Esophagus squamous epithelium (tissue), 5 donors: ENCODE data around the gene SMIM8. TPM values are rescaled to one million over a fixed set of nuclear protein-coding genes. Genes with fewer than 3 reads are reported as not detected.

ENCODE experiments used
- DNase-seq: peaks from one replicate; lab custom pipeline; 2025; lab: John Stamatoyannopoulos, UW
- H3K27ac ChIP-seq, 4 donors: fragments of 200-600 bp; sonication (generic); one replicate each; pipeline ENCODE4 v1.5.1; 2016 to 2019; ENCODE audit warnings: mild to moderate bottlenecking in 1 of 4
- H3K27me3 ChIP-seq, 4 donors: fragments of 200-600 bp; sonication (generic); 1 replicate in 3 of 4; 2 replicates in 1 of 4; pipeline versions ENCODE4 v1.5.1 to v1.6.0; 2017 to 2021; ENCODE audit warnings: antibody characterized with exemption in 1 of 4
- H3K36me3 ChIP-seq, 3 donors: fragments of 200-600 bp; sonication (generic); one replicate each; pipeline ENCODE4 v1.5.1; 2016 to 2019
- H3K4me1 ChIP-seq, 3 donors: fragments of 200-600 bp; sonication (generic); one replicate each; pipeline ENCODE4 v1.5.1; 2017 to 2019
- H3K4me3 ChIP-seq, 4 donors: fragments of 200-600 bp; sonication (generic); 1 replicate in 3 of 4; 2 replicates in 1 of 4; pipeline ENCODE4 v1.5.1; 2016 to 2019; ENCODE audit warnings: mild to moderate bottlenecking in 2 of 4, moderate library complexity in 1 of 4
- H3K9me3 ChIP-seq, 3 donors: fragments of 200-600 bp; sonication (generic); one replicate each; pipeline ENCODE4 v1.5.1; 2016 to 2019
- POLR2A ChIP-seq, 4 donors: fragments of 450-650 bp; IDR thresholded peaks; one replicate each; pipeline ENCODE4 v1.6.1; 2017; ENCODE audit warnings: antibody characterized with exemption in 4 of 4, mild to moderate bottlenecking in 4 of 4, moderate library complexity in 3 of 4
- WGBS, 2 donors: methylation state at CpG; one replicate each; pipeline ENCODE4 v1.1.5; 2018; 5-methylcytosine and 5-hydroxymethylcytosine counted together
- intact Hi-C: fragments of 100-400 bp; cut with DNase I; formaldehyde crosslinking; loops from one replicate; pipeline ENCODE4 v1.15.0; 2022
- total RNA-seq, 4 donors: library from RNA; depleted of rRNA; stranded (reverse); fragments of >200 nt; gene quantifications; one replicate each; pipeline ENCODE4 v1.1.0, GENCODE V29; 2016
- TF ChIP-seq, protein P1 (sequence below), 6 experiments: fragments of 450-650 bp in 4 of 6; fragments of 200-600 bp in 2 of 6; sonication (generic) in 2 of 6; IDR thresholded peaks; one replicate each; pipeline ENCODE4 v1.5.1; 2016 to 2019; ENCODE audit warnings: antibody characterized with exemption in 6 of 6, mild to moderate bottlenecking in 4 of 6, moderate library complexity in 4 of 6
- donor health status: DM: yes; HTN: yes; CAD: no.

SMIM8 gene
- total RNA-seq, 4 donors from 2014 or later: 2.3 to 6.3 (median 4.5) TPM

DNA sequence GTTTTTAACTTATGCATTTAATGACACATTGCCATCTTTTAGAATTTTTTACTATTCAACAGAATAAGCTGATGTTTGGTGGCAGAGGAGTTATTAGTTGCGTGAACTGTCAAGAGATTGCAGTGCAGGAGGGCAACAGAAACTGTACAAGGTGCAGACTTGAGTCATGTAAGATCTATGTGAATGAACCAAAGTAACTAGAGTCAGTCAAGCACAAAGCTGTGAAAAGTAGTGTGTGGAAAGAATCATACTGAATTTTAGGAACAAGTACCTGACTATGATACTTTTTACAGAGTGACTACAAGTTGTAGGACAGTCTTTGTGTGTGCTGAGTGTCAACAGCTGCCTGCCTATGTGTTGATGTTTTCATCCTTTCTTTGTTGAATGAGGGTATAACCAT is 19.5 kb downstream of the SMIM8 start:
- 94 to 95% methylated on average over 1 of the region's 1 CpG for WGBS, 2 donors

DNA sequence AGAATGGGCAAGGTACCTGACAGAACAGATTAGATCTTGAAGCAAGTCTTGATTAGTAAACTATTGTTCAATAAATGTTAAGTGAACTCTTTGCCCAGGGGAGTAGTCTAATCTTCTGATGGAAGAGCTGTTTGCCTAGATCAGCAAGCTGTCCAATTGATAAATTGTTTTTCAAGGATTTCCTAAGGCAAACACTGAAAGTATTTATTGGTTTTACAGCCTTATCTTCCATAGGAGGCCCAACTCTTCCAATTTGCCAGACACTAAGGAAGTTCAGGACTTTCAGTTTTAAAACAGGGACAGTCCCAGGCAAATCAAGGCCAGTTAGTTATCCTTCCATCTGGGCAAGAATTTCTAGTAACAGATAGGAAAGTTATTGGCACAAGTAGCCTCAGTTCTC is 20.4 kb downstream of the SMIM8 start:
- no peak for TF ChIP-seq POLR2A (IDR thresholded peaks at IDR 0.05)
- TF ChIP-seq, protein P1, sequence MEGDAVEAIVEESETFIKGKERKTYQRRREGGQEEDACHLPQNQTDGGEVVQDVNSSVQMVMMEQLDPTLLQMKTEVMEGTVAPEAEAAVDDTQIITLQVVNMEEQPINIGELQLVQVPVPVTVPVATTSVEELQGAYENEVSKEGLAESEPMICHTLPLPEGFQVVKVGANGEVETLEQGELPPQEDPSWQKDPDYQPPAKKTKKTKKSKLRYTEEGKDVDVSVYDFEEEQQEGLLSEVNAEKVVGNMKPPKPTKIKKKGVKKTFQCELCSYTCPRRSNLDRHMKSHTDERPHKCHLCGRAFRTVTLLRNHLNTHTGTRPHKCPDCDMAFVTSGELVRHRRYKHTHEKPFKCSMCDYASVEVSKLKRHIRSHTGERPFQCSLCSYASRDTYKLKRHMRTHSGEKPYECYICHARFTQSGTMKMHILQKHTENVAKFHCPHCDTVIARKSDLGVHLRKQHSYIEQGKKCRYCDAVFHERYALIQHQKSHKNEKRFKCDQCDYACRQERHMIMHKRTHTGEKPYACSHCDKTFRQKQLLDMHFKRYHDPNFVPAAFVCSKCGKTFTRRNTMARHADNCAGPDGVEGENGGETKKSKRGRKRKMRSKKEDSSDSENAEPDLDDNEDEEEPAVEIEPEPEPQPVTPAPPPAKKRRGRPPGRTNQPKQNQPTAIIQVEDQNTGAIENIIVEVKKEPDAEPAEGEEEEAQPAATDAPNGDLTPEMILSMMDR (IDR thresholded peaks at IDR 0.05): no peak
- Histone ChIP-seq H3K4me1 (no peaks in the 10 kb centered on the region), H3K27ac (no peak overlapping the region), H3K27me3 (no peaks in the 10 kb centered on the region), H3K36me3 (no peaks in the 10 kb centered on the region), H3K9me3 (no peaks in the 10 kb centered on the region), H3K4me3 (no peak overlapping the region)
- intact Hi-C loops: no loop called here
- no peak for DNase-seq

More for the DNA sequence above, 19.5 kb downstream of the SMIM8 start:
- TF ChIP-seq, protein P1 (IDR thresholded peaks at IDR 0.05): no peak
- no peak for TF ChIP-seq POLR2A (IDR thresholded peaks at IDR 0.05)
- Histone ChIP-seq H3K27ac (no peak overlapping the region), H3K36me3 (no peaks in the 10 kb centered on the region), H3K4me1 (no peaks in the 10 kb centered on the region), H3K4me3 (no peak overlapping the region), H3K9me3 (no peaks in the 10 kb centered on the region), H3K27me3 (no peaks in the 10 kb centered on the region)
- intact Hi-C loops: no loop called here
- no peak for DNase-seq

DNA sequence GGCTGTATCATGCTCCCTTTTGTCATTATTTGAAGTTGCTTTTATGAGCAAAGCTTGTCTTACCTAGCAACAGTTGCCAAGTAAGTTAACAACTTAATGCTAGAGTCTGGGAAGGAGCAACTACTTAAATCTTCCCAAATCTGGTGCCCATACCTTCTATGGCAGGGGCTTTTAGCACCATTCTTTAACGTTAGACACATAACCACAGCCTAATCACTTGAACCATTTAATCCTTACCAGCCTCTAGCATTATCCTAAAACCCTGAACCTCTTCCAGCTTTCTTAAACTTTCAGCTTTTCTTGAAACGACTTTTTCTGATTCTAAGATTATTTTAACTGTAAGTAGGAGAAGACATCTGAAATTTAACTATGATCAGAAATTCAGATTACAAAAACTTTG is 22.3 kb downstream of the SMIM8 start, which contains the start of gene C6orf163:
TSS of gene C6orf163 (plus strand) at position 83 of the 400 bp plus-strand sequence. CDS start at position 370, 287 bp downstream.
- no peaks in the 10 kb centered on the region for H3K36me3 ChIP-seq

DNA sequence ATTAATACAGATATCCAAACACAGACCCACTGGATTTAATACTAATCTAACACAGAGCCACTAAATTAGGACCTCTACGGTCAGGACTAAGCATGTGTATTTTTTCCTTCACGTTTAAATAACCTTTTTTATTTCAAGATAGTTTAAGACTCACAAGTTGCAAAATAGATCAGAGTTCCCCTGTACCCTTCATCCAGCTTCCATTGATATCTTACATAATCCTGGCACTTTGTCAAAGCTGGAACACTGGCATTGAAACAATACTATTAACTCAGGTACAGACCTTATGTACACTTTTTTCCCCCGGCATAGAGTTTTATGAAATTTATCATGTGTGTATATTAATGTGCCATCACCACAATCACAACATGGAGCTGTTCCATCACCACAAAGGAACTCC is 24.3 kb downstream of the SMIM8 start:
- H3K4me3 ChIP-seq: no peak overlapping the region
- TF ChIP-seq, protein P1 (IDR thresholded peaks at IDR 0.05): no peak
- no peak for TF ChIP-seq POLR2A (IDR thresholded peaks at IDR 0.05)
- no peaks in the 10 kb centered on the region for H3K4me1 ChIP-seq
- no peaks in the 10 kb centered on the region for H3K36me3 ChIP-seq
- H3K27ac ChIP-seq: no peak overlapping the region
- H3K27me3 ChIP-seq: no peaks in the 10 kb centered on the region
- no peaks in the 10 kb centered on the region for H3K9me3 ChIP-seq
- intact Hi-C loops: no loop called here
- 90 to 92% methylated on average over 3 of the region's 3 CpGs for WGBS, 2 donors
- no peak for DNase-seq

More for the DNA sequence above, 22.3 kb downstream of the SMIM8 start, which contains the start of gene C6orf163:
- TF ChIP-seq, protein P1 (IDR thresholded peaks at IDR 0.05): no peak
- TF ChIP-seq POLR2A (IDR thresholded peaks at IDR 0.05): no peak
- Histone ChIP-seq H3K27ac (no peak within 1 kb of the TSS), H3K4me1 (no peaks in the 10 kb centered on the region), H3K9me3 (no peaks in the 10 kb centered on the region), H3K27me3 (no peaks in the 10 kb centered on the region), H3K4me3 (no peak within 1 kb of the TSS)
- DNase-seq: no peak
- intact Hi-C loops: no loop called here
- 62 to 66% methylated on average over 2 of the region's 2 CpGs for WGBS, 2 donors

DNA sequence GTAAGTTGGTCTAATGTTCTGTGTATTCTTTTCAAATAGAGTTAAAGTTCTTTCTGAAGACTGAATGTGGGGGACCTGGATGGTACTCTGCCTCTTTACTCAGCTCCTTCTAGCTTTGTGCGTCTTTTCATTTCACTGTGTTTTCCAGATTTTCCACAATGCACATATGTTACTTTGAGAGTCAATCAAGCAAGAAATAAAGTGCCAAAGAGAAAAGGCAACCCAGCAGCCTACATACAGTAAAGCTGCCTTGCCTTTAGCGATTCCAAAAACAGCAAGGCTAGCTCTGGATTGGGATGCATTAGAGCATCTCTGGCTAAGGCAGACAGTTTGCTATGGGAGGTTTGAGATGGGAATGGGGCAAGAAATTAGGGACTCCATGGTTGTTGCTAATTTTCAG is 27.5 kb downstream of the SMIM8 start:
- WGBS, 2 donors: 92 to 100% methylated on average over 1 to 2 of the region's 2 CpGs
- TF ChIP-seq POLR2A (IDR thresholded peaks at IDR 0.05): no peak
- TF ChIP-seq, protein P1 (IDR thresholded peaks at IDR 0.05): no peak

More for the DNA sequence above, 27.5 kb downstream of the SMIM8 start:
- Histone ChIP-seq H3K27ac (no peak overlapping the region), H3K4me1 (no peaks in the 10 kb centered on the region), H3K36me3 (no peaks in the 10 kb centered on the region), H3K27me3 (no peaks in the 10 kb centered on the region), H3K4me3 (no peak overlapping the region), H3K9me3 (no peaks in the 10 kb centered on the region)
- DNase-seq: no peak
- intact Hi-C loops: no loop called here
